ENCODE measurements around the gene KAT6B. TPM values are rescaled to one million over a fixed set of nuclear protein-coding genes. Genes with fewer than 3 reads are reported as not detected.
"Not testable (repeated sequence)": the region's sequence is repeated elsewhere in the genome, so short reads cannot be mapped to it uniquely, and the experiment has no call there.

KAT6B gene
- total RNA-seq, 2 donors from 2014 or later = 28.0 to 97.8 TPM

- H3K27ac ChIP-seq = no peak overlapping the region
- 50% methylated on average over 2 of the region's 2 CpGs for WGBS
- TF ChIP-seq POLR2A (IDR thresholded peaks at IDR 0.05) (no peak), CTCF (IDR thresholded peaks at IDR 0.05) (no peak), POLR2AphosphoS5 (IDR thresholded peaks at IDR 0.05) (no peak)
- H3K4me3 ChIP-seq = no peak overlapping the region
- H3K9me3 ChIP-seq = no peaks in the 10 kb centered on the region
- DNase-seq (ENCODE audit: low spot score) = no peak
- intact Hi-C loops (cut with DNase I) = no loop called here
- H3K36me3 ChIP-seq = no peaks in the 10 kb centered on the region
- H3K27me3 ChIP-seq (replicated peaks; ENCODE audit: insufficient read depth) = no peaks in the 10 kb centered on the region
- H3K4me1 ChIP-seq (replicated peaks) = no peaks in the 10 kb centered on the region
Observed at GRCh38 chr10:74891053-74891452, 64.7 kb downstream of the KAT6B start.

- WGBS = 87% methylated on average over 3 of the region's 4 CpGs
Observed at GRCh38 chr10:74892839-74893238, 66.4 kb downstream of the KAT6B start.

GRCh38 chr10:74893329-74893728, 66.9 kb downstream of the KAT6B start:
- H3K4me3 ChIP-seq; H3K4me1 ChIP-seq (replicated peaks); intact Hi-C loops (cut with DNase I); H3K36me3 ChIP-seq; H3K9me3 ChIP-seq; H3K27ac ChIP-seq; DNase-seq (ENCODE audit: low spot score); H3K27me3 ChIP-seq (replicated peaks; ENCODE audit: insufficient read depth): not testable (repeated sequence)
- 92% methylated on average over 6 of the region's 6 CpGs for WGBS

More at GRCh38 chr10:74892839-74893238, 66.4 kb downstream of the KAT6B start:
- Histone ChIP-seq H3K27me3 (replicated peaks; ENCODE audit: insufficient read depth) (no peaks in the 10 kb centered on the region), H3K4me1 (replicated peaks) (no peaks in the 10 kb centered on the region), H3K27ac (no peak overlapping the region), H3K4me3 (no peak overlapping the region), H3K9me3 (no peaks in the 10 kb centered on the region), H3K36me3 (no peaks in the 10 kb centered on the region)
- DNase-seq (ENCODE audit: low spot score) = no peak
- intact Hi-C loops (cut with DNase I) = no loop called here
- TF ChIP-seq CTCF (IDR thresholded peaks at IDR 0.05) (no peak), POLR2AphosphoS5 (IDR thresholded peaks at IDR 0.05) (no peak), POLR2A (IDR thresholded peaks at IDR 0.05) (no peak)

- 22% methylated on average over 5 of the region's 5 CpGs for WGBS
- H3K36me3 ChIP-seq = no peaks in the 10 kb centered on the region
- no peak overlapping the region for H3K27ac ChIP-seq
- DNase-seq (ENCODE audit: low spot score) = no peak
- no peaks in the 10 kb centered on the region for H3K9me3 ChIP-seq
- no peak for TF ChIP-seq POLR2A (IDR thresholded peaks at IDR 0.05)
- no peak for TF ChIP-seq POLR2AphosphoS5 (IDR thresholded peaks at IDR 0.05)
- no peak for TF ChIP-seq CTCF (IDR thresholded peaks at IDR 0.05)
- no peaks in the 10 kb centered on the region for H3K4me1 ChIP-seq (replicated peaks)
- intact Hi-C loops (cut with DNase I) = no loop called here
- H3K4me3 ChIP-seq = no peak overlapping the region
- no peaks in the 10 kb centered on the region for H3K27me3 ChIP-seq (replicated peaks; ENCODE audit: insufficient read depth)
Observed at GRCh38 chr10:74896788-74897527, 70.6 kb downstream of the KAT6B start.

- H3K4me1 ChIP-seq (replicated peaks) = no peaks in the 10 kb centered on the region
- H3K36me3 ChIP-seq = no peaks in the 10 kb centered on the region
- intact Hi-C loops (cut with DNase I) = no loop called here
- WGBS = 86% methylated on average over 4 of the region's 4 CpGs
- no peak for DNase-seq (ENCODE audit: low spot score)
- no peak overlapping the region for H3K4me3 ChIP-seq
- H3K27me3 ChIP-seq (replicated peaks; ENCODE audit: insufficient read depth) = no peaks in the 10 kb centered on the region
- TF ChIP-seq CTCF (IDR thresholded peaks at IDR 0.05) (no peak), POLR2AphosphoS5 (IDR thresholded peaks at IDR 0.05) (no peak), POLR2A (IDR thresholded peaks at IDR 0.05) (no peak)
- H3K27ac ChIP-seq = no peak overlapping the region
- H3K9me3 ChIP-seq = no peaks in the 10 kb centered on the region
Observed at GRCh38 chr10:74898201-74898976, 72.0 kb downstream of the KAT6B start.

All from prostate gland (tissue), 2 donors.